Measurements from ENCODE around the gene SAMD4A.

Gene SAMD4A, protein sequence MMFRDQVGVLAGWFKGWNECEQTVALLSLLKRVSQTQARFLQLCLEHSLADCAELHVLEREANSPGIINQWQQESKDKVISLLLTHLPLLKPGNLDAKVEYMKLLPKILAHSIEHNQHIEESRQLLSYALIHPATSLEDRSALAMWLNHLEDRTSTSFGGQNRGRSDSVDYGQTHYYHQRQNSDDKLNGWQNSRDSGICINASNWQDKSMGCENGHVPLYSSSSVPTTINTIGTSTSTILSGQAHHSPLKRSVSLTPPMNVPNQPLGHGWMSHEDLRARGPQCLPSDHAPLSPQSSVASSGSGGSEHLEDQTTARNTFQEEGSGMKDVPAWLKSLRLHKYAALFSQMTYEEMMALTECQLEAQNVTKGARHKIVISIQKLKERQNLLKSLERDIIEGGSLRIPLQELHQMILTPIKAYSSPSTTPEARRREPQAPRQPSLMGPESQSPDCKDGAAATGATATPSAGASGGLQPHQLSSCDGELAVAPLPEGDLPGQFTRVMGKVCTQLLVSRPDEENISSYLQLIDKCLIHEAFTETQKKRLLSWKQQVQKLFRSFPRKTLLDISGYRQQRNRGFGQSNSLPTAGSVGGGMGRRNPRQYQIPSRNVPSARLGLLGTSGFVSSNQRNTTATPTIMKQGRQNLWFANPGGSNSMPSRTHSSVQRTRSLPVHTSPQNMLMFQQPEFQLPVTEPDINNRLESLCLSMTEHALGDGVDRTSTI

GRCh38 chr14:54566410-54567223 is at the start of gene SAMD4A:
Gene SAMD4A, plus strand, starts transcription at chr14:54567128. Its CDS starts 789 bp downstream, at chr14:54567917.
- DNase-seq, result no peak

- no peak for DNase-seq
Measured at GRCh38 chr14:54524410-54524809, 42.5 kb upstream of the SAMD4A start.

DNA sequence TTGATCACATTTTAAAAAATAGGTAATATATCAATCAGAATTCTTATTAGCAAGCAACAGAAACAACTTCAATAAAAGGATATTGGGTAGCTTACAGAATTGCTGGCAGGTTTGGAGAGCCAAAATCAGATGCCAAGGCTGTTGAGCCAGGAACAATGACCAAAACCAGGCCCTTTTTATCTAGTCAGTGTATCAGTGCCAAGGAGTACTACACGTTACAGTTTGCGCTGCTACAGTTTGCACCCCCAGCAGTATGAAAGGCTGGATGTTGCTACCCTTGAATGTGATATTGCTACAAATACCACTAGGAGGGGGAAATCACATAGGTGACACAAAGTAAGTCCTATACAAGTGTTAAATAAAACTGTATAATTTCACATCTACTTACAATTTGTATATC is 38.0 kb upstream of the SAMD4A start:
- no peak for DNase-seq

- no peak for DNase-seq
Measured at GRCh38 chr14:54529811-54530210, 37.1 kb upstream of the SAMD4A start.

- no peak for DNase-seq
Measured at GRCh38 chr14:54532111-54533012, 34.6 kb upstream of the SAMD4A start.

GRCh38 chr14:54533100-54533499 is 33.8 kb upstream of the SAMD4A start:
- DNase-seq, result no peak

DNA sequence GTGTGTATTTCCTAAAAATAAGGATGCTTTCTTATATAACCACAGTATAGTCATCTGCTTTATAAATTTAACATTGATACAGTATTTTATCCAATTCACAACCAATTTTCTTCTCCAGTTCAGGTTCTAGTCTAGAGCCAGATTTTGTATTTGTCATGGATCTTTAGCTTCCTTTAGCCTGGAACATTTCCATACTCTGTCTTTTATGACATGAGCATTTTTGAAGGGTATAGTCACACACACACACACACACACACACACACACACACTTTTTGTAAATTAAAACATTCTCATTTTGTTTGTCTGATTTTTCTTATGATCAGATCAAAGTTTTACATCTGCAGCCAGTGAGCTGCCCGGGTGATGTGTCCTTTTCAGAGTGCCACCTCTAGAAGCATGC is 31.8 kb upstream of the SAMD4A start:
- DNase-seq, result no peak

DNA sequence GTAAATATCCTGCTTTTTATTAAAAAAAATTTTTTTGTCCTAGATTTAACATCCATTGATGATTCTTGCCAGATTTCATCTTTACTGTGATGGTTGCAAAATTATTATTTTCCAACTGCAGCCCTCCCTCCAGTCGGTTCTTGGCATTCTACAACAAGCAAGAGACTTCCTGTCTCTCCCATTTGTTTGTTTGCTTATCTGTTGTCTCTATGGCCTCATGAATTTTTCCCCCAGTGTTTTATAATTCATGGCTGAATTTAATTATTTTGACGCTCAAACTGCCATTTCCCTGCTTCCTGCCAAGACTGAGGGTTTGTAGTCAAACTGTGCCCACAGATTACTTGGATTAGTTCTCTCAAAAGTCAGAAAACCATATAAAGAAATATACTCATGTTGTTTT is 31.3 kb upstream of the SAMD4A start:
- no peak for DNase-seq

DNA sequence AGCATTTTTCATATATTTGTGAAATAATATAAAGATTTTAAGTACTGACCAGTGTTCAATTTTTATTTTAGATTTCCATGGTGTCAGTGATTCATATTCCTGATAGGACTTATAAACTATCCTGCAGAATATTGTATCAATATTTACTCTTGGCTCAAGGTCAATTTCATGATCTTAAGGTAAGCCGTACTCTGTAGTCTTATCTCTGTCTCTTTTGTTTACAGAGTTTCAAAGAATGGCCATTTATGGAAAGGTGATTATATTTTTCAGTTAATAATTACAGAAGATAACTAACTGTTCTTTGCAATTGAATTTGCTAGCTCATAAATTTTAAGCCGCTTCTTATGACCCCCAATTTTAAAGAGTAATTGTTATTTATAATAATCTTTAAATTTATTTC is 29.3 kb upstream of the SAMD4A start:
- DNase-seq, result no peak

- DNase-seq, result no peak
Measured at GRCh38 chr14:54538055-54538454, 28.9 kb upstream of the SAMD4A start.

GRCh38 chr14:54547583-54547982 is 19.3 kb upstream of the SAMD4A start:
- no peak for DNase-seq

- DNase-seq, result no peak
Measured at GRCh38 chr14:54548491-54548890, 18.4 kb upstream of the SAMD4A start.

GRCh38 chr14:54549862-54550261 is 17.1 kb upstream of the SAMD4A start:
- no peak for DNase-seq

- DNase-seq, result no peak
Measured at GRCh38 chr14:54550514-54550913, 16.4 kb upstream of the SAMD4A start.

- DNase-seq, result no peak
Measured at GRCh38 chr14:54554401-54554800, 12.5 kb upstream of the SAMD4A start.

DNA sequence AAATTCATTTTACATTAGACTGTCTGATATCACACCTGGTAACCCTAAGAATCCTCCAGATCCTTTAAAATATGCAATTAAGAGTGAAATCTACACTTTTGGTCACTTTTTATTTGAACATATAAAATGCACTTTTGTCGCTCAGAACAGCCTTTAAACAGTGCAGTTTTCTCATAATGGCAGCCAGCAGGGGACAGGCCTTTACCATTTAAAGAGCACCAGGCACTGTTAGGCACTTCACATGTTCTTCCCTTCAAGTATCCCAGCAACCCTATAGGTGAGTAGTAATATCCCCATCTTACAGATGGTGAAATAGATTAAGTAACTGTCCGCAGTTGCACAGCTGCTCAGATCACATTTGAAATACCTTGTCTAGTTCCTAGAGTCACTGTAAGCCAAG is 11.3 kb upstream of the SAMD4A start:
- no peak for DNase-seq

GRCh38 chr14:54556535-54556934 is 10.4 kb upstream of the SAMD4A start:
- no peak for DNase-seq

- no peak for DNase-seq
Measured at GRCh38 chr14:54562334-54562733, 4.6 kb upstream of the SAMD4A start.

- DNase-seq, result peak; percentile 23
Measured at GRCh38 chr14:54564071-54564867, 2.7 kb upstream of the SAMD4A start.

DNA sequence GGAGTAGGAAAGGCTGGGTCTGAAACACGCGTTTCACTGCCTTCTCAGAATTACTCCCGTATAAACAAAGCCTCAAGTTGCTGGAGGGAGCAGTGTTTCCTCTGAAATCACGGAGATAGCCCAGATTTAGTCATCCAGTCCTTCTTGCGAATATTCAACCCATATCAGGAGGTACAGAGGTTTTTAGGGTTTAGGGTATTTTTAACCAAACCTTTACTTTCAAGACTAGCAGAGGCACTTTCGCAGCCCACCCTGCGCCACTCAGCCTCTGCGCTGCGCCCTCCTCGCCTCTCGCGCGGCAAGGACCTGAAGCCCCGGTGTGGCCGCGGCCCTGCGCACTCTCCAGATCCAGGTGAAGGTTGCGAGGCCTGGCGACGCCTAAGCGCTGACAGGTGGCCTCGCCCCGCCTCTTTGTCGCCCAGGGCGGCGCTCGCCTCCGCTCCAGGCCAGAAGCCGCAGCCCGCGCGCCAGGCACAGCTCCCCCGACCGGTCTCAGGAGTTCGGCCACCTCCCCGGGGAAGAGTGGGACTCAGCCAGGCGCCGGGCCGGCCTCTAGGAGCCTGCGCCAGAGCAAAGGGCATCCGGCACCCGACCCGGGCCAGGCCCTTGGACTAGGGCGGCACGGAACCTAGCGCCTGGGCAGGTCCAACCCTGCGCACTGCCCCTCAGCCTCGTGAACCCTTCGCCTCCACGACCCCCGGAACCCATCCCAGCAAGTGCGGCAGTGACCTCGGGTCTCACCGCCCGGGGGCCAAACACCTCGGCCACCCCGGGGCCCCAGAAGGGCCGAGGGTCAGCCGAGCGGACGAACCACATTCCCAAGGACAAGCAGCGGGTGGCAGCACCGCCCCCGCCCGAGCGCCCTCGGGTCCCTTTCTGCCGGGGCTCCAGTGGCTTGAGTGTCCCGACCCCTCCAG is 1.8 kb upstream of the SAMD4A start:
- peak; percentile 67 for DNase-seq
